ENCODE results near the gene EPHA8. TPM values are rescaled to one million over a fixed set of nuclear protein-coding genes. Genes with fewer than 3 reads are reported as not detected.

Gene EPHA8
- polyA plus RNA-seq, 1 of the 3 experiments (the other 2 are of a cell fraction), result 0.02 TPM

DNA sequence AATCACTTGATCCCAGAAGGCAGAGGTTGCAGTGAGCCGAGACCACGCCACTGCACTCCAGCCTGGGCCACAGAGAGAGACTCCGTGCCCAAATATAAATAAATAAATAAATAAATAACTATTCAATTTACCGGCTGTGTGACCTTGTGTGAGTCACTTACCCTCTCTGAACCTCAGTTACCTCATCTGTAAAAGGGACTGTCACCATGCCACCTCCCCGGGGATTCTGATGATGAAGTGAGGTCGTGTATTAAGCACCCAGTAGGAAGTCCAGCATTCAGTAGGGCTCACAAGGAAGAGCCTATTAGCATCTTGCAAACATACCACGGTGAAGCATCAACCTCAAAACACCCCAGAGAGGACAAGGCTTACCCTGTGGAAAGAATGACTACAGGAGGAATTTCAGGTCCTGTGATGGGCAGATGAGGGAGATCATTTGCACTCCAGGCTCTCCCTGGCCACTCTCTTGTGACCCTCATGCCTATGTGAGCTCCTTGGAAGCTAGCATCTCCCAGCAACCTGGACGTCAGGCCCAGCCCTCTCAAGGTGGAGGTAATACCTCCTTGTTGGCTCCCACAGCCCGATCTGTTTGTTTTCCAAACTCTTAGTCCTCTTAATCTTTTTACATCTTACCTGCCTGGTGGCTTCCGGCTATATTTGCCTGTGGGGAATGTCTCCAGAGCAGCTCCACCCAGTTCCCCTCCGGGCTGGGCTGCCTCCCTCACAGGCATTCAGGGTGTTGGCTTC is 65.6 kb downstream of the EPHA8 start:
- Histone ChIP-seq H3K4me1 (ENCODE audit: control insufficient read depth in 1 of 2, insufficient read depth in 2 of 2, low read depth in 1 of 2, low read length in 1 of 2) (no peaks in the 10 kb centered on the region), H3K4me2 (no peak overlapping the region), H3K9ac (no peak overlapping the region), H3K36me3 (replicated peaks in 1 of 2; ENCODE audit: control insufficient read depth in 1 of 2, insufficient read depth in 2 of 2, low read length in 1 of 2) (no peaks in the 10 kb centered on the region), H3K9me2 (no peaks in the 10 kb centered on the region), H3K27ac (ENCODE audit: low read depth in 2 of 2, low read length in 1 of 2) (no peak overlapping the region), H3K79me2 (ENCODE audit: insufficient read depth) (no peaks in the 10 kb centered on the region), H4K20me1 (ENCODE audit: insufficient read depth) (no peaks in the 10 kb centered on the region), H3K4me3 (ENCODE audit: low read depth in 2 of 2, low read length in 1 of 2) (no peak overlapping the region), H3K9me3 (no peaks in the 10 kb centered on the region), H3K27me3 (ENCODE audit: insufficient read depth) (peaks cover 22% of the 10 kb centered on the region), H2AFZ (ENCODE audit: low read depth) (no peak overlapping the region), H3F3A (replicated peaks; ENCODE audit: insufficient read depth) (no peaks in the 10 kb centered on the region)
- POLR2A ChIA-PET, result no interaction called here
- TF ChIP-seq, protein P1, sequence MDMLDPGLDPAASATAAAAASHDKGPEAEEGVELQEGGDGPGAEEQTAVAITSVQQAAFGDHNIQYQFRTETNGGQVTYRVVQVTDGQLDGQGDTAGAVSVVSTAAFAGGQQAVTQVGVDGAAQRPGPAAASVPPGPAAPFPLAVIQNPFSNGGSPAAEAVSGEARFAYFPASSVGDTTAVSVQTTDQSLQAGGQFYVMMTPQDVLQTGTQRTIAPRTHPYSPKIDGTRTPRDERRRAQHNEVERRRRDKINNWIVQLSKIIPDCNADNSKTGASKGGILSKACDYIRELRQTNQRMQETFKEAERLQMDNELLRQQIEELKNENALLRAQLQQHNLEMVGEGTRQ (IDR thresholded peaks at IDR 0.05; ENCODE audit: borderline replicate concordance, low read depth, low read length), result no peak
- TF ChIP-seq TCF12 (IDR thresholded peaks at IDR 0.05), result no peak
- TF ChIP-seq CHD2 (IDR thresholded peaks at IDR 0.05; ENCODE audit: low read length, partially characterized antibody), result no peak
- TF ChIP-seq MAX (IDR thresholded peaks at IDR 0.05; ENCODE audit: low read depth), result no peak
- TF ChIP-seq FOSL2 (IDR thresholded peaks at IDR 0.05; ENCODE audit: borderline replicate concordance, low read depth), result no peak
- no peak for TF ChIP-seq GATA2 (CRISPR knock-in tag; IDR thresholded peaks at IDR 0.05)
- no peak for TF ChIP-seq GABPA (IDR thresholded peaks at IDR 0.05; ENCODE audit: low read depth)
- TF ChIP-seq, protein P2, sequence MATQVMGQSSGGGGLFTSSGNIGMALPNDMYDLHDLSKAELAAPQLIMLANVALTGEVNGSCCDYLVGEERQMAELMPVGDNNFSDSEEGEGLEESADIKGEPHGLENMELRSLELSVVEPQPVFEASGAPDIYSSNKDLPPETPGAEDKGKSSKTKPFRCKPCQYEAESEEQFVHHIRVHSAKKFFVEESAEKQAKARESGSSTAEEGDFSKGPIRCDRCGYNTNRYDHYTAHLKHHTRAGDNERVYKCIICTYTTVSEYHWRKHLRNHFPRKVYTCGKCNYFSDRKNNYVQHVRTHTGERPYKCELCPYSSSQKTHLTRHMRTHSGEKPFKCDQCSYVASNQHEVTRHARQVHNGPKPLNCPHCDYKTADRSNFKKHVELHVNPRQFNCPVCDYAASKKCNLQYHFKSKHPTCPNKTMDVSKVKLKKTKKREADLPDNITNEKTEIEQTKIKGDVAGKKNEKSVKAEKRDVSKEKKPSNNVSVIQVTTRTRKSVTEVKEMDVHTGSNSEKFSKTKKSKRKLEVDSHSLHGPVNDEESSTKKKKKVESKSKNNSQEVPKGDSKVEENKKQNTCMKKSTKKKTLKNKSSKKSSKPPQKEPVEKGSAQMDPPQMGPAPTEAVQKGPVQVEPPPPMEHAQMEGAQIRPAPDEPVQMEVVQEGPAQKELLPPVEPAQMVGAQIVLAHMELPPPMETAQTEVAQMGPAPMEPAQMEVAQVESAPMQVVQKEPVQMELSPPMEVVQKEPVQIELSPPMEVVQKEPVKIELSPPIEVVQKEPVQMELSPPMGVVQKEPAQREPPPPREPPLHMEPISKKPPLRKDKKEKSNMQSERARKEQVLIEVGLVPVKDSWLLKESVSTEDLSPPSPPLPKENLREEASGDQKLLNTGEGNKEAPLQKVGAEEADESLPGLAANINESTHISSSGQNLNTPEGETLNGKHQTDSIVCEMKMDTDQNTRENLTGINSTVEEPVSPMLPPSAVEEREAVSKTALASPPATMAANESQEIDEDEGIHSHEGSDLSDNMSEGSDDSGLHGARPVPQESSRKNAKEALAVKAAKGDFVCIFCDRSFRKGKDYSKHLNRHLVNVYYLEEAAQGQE (IDR thresholded peaks at IDR 0.05; ENCODE audit: low read depth, low read length), result no peak
- no peak for TF ChIP-seq MXI1 (IDR thresholded peaks at IDR 0.05; ENCODE audit: low read depth, low read length)
- no peak for TF ChIP-seq TAF1 (IDR thresholded peaks at IDR 0.05; ENCODE audit: borderline replicate concordance, low read depth, low read length)
- TF ChIP-seq, protein P3, sequence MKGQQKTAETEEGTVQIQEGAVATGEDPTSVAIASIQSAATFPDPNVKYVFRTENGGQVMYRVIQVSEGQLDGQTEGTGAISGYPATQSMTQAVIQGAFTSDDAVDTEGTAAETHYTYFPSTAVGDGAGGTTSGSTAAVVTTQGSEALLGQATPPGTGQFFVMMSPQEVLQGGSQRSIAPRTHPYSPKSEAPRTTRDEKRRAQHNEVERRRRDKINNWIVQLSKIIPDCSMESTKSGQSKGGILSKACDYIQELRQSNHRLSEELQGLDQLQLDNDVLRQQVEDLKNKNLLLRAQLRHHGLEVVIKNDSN (IDR thresholded peaks at IDR 0.05; ENCODE audit: borderline replicate concordance, low read depth), result no peak
- TF ChIP-seq YY1 (IDR thresholded peaks at IDR 0.05; ENCODE audit: low read depth), result no peak
- no peak for DNase-seq
- 36% methylated on average over 11 of the region's 11 CpGs for WGBS (ENCODE audit: low lambda C conversion rate)
- CTCF ChIA-PET, result interaction anchor here (1.1 to 2.8 kb wide), 4 partner anchors 10 to 212 kb away, joined by 3 to 13 read pairs (median 6); no protein-coding TSS in a partner anchor

All from SK-N-SH (cell line).